VCaP (cell line): Measurements from ENCODE around the gene RCSD1.

Experiments used
- H3K27ac ChIP-seq: fragments of 450-650 bp; 2 replicates; pipeline ENCODE4 v1.5.1; 2017
- CTCF ChIP-seq: fragments of 450-650 bp; conservative IDR thresholded peaks from 2 replicates; pipeline ENCODE4 v1.5.1; 2017; ENCODE audit warnings: mild to moderate bottlenecking, moderate library complexity

Gene RCSD1

GRCh38 chr1:167685844-167686243 is 55.8 kb downstream of the RCSD1 start:
- TF ChIP-seq CTCF: no peak
- H3K27ac ChIP-seq: no peak overlapping the region

DNA sequence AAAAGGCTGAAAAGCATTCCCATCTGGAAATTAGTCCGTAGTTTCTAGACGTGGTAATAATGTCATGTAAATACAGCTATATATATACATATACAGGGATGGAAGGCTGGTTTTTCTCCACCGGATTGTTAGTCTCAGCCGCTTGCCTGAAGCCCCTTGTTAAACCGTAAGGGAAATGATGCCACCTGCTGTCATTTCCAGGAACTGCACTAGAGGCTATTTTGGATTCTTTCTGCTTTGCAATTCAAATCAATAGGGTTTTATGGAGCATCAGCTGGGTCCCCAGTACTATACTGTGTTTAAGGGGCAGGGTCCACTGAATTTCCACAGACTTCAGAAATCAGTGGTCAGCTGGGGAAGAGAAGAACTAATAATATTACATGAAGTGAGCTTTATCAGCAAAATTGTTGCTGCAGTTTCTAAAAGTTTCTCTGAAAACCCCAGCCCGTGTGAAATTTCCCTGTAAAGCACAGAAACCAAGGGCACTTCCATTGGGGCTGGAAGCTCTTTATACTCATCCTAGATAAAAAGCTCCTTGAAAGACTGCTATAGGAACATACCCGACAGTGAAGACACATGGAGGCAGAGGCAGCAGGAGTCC is 58.0 kb downstream of the RCSD1 start:
- TF ChIP-seq CTCF: peak; percentile 90

DNA sequence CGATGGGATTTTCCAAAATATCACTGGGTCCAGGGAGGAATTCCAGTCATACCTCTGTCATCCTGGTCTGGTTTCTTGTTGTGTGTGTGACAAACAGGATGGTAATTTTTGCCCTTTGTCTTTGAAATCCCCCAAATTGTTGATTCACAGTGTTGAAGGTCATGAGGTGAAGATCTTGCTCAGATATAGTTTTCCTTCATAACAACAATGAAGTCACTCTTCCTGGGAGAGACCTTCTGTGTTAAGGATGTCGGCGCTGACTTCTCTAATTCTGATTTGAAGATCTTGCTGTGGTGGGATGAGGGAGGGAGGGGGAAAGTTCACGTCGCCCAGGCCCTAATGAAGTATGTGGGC is 59.5 kb downstream of the RCSD1 start:
- H3K27ac ChIP-seq: no peak overlapping the region
- TF ChIP-seq CTCF: no peak

More for the DNA sequence above, 58.0 kb downstream of the RCSD1 start:
- no peak overlapping the region for H3K27ac ChIP-seq

GRCh38 chr1:167690053-167690452 is 60.0 kb downstream of the RCSD1 start:
- TF ChIP-seq CTCF: no peak
- H3K27ac ChIP-seq: no peak overlapping the region

DNA sequence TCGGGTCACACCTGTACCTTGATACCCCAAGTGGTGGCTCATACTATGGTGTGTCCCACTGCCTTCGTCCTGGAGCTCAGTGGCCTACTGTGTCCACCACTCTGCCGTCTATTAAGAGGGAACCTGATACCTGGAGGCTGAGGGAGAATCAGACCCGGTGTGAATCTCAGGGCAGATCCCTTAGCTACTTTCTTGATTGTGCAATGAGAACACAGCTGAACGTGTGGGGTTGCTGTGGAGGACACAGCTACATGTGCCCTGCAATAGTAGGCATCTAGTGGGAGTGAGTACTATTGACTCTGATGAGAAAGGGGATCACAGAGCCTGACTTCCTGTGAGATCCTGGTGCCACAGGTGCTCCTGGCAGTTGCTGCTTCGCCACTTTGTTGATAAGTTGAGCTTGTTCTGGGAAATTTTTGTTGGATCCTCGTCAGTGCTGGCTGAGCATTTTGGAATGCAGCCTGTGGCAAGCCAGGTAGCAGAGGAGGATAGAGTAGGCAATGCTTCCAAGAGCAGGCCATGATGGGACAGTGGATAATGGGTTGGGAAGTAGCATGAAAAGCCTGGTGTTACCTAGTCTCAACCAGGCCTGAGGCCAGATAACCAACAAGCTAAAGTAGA is 63.5 kb downstream of the RCSD1 start:
- TF ChIP-seq CTCF: no peak
- no peak overlapping the region for H3K27ac ChIP-seq

- no peak for TF ChIP-seq CTCF
These were observed 64.7 kb downstream of the RCSD1 start for GRCh38 chr1:167694691-167695090.

DNA sequence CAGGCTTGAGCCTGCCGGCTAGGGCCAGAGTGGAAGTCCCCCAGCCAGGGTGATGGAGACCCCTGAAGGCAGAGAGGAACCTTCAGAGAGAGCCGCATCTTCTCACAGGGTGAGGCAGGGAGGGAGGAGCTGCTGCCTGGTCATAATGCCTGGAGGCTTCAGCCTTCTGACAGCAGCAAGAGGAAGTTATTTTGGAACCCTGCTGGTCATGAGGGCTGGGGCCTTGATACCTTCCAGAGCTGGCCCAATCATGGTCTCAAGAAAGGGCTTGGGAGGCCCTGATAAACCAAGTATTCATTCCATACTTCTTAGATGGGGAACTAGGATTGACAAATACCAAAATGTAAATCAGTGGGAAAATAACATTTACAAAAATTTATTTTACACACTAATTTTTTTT is 65.1 kb downstream of the RCSD1 start:
- no peak for TF ChIP-seq CTCF
- no peak overlapping the region for H3K27ac ChIP-seq

More at GRCh38 chr1:167694691-167695090, 64.7 kb downstream of the RCSD1 start:
- no peak overlapping the region for H3K27ac ChIP-seq
